Parathyroid adenoma (tissue), 2 donors: Measurements from ENCODE around the gene DNM2.

ENCODE experiments used
- H2AFZ ChIP-seq: fragments of 300-600 bp; sonication (generic); one replicate; pipeline ENCODE4 v1.7.0; 2017; ENCODE audit warnings: antibody characterized with exemption, mild to moderate bottlenecking
- H3K27ac ChIP-seq: fragments of 300-600 bp; sonication (generic); one replicate; pipeline ENCODE4 v1.7.0; 2017
- H3K27me3 ChIP-seq: fragments of 300-600 bp; sonication (generic); one replicate; pipeline ENCODE4 v1.7.0; 2017; ENCODE audit warnings: low read length; ENCODE audit not compliant: control insufficient read depth, insufficient read depth
- H3K36me3 ChIP-seq: fragments of 300-600 bp; sonication (generic); one replicate; pipeline ENCODE4 v1.7.0; 2017; ENCODE audit warnings: low read length; ENCODE audit not compliant: control insufficient read depth, insufficient read depth
- H3K4me1 ChIP-seq: fragments of 300-600 bp; sonication (generic); one replicate; pipeline ENCODE4 v1.7.0; 2017; ENCODE audit warnings: control low read depth
- H3K4me2 ChIP-seq: fragments of 300-600 bp; sonication (generic); one replicate; pipeline ENCODE4 v1.7.0; 2017; ENCODE audit warnings: low read length
- H3K4me3 ChIP-seq: fragments of 300-600 bp; sonication (generic); one replicate; pipeline ENCODE4 v1.7.0; 2017; ENCODE audit warnings: low read depth, low read length
- H3K79me2 ChIP-seq: fragments of 300-600 bp; sonication (generic); one replicate; pipeline ENCODE4 v1.7.0; 2017; ENCODE audit warnings: control low read depth
- H3K9ac ChIP-seq: fragments of 300-600 bp; sonication (generic); one replicate; pipeline ENCODE4 v1.7.0; 2017; ENCODE audit warnings: mild to moderate bottlenecking
- H3K9me3 ChIP-seq: fragments of 300-600 bp; sonication (generic); one replicate; pipeline ENCODE4 v1.7.0; 2017; ENCODE audit warnings: low read length; ENCODE audit not compliant: control insufficient read depth
- CTCF ChIP-seq: fragments of 300-600 bp; sonication (generic); IDR thresholded peaks from one replicate; pipeline ENCODE4 v1.7.0; 2017; ENCODE audit warnings: antibody characterized with exemption, mild to moderate bottlenecking
- donor health status: primary hyperparathyroidism.

DNM2 gene

GRCh38 chr19:10723591-10723990 lies 5.7 kb downstream of the DNM2 start:
- no peak overlapping the region for H3K4me2 ChIP-seq
- H3K36me3 ChIP-seq: no peaks in the 10 kb centered on the region
- H3K4me1 ChIP-seq: peaks cover 8% of the 10 kb centered on the region
- TF ChIP-seq CTCF: no peak
- H3K79me2 ChIP-seq: peaks cover 92% of the 10 kb centered on the region
- no peak overlapping the region for H3K27ac ChIP-seq
- no peaks in the 10 kb centered on the region for H3K27me3 ChIP-seq
- H3K4me3 ChIP-seq: no peak overlapping the region
- no peak overlapping the region for H3K9ac ChIP-seq
- no peak overlapping the region for H2AFZ ChIP-seq
- no peaks in the 10 kb centered on the region for H3K9me3 ChIP-seq

GRCh38 chr19:10724573-10725071 lies 6.7 kb downstream of the DNM2 start:
- no peaks in the 10 kb centered on the region for H3K36me3 ChIP-seq
- no peak overlapping the region for H3K9ac ChIP-seq
- H3K27me3 ChIP-seq: no peaks in the 10 kb centered on the region
- peaks cover 89% of the 10 kb centered on the region for H3K79me2 ChIP-seq
- H3K9me3 ChIP-seq: no peaks in the 10 kb centered on the region
- peaks cover 2% of the 10 kb centered on the region for H3K4me1 ChIP-seq
- H3K4me2 ChIP-seq: no peak overlapping the region
- TF ChIP-seq CTCF: no peak
- no peak overlapping the region for H3K27ac ChIP-seq
- no peak overlapping the region for H3K4me3 ChIP-seq
- H2AFZ ChIP-seq: no peak overlapping the region

- H3K27ac ChIP-seq: no peak overlapping the region
- H3K27me3 ChIP-seq: no peaks in the 10 kb centered on the region
- H3K4me3 ChIP-seq: no peak overlapping the region
- no peaks in the 10 kb centered on the region for H3K9me3 ChIP-seq
- H2AFZ ChIP-seq: no peak overlapping the region
- H3K9ac ChIP-seq: no peak overlapping the region
- no peaks in the 10 kb centered on the region for H3K4me1 ChIP-seq
- H3K4me2 ChIP-seq: no peak overlapping the region
- no peak for TF ChIP-seq CTCF
- no peaks in the 10 kb centered on the region for H3K36me3 ChIP-seq
- peaks cover 91% of the 10 kb centered on the region for H3K79me2 ChIP-seq
Observed at GRCh38 chr19:10725415-10725814, 7.5 kb downstream of the DNM2 start.

GRCh38 chr19:10726268-10726667 lies 8.4 kb downstream of the DNM2 start:
- Histone ChIP-seq H3K4me3 (no peak overlapping the region), H3K79me2 (peaks cover 91% of the 10 kb centered on the region), H3K4me2 (no peak overlapping the region), H3K27ac (no peak overlapping the region), H2AFZ (no peak overlapping the region), H3K4me1 (no peaks in the 10 kb centered on the region), H3K9ac (no peak overlapping the region), H3K36me3 (no peaks in the 10 kb centered on the region), H3K27me3 (no peaks in the 10 kb centered on the region), H3K9me3 (no peaks in the 10 kb centered on the region)
- TF ChIP-seq CTCF: no peak

- no peaks in the 10 kb centered on the region for H3K4me1 ChIP-seq
- peaks cover 86% of the 10 kb centered on the region for H3K79me2 ChIP-seq
- H3K9me3 ChIP-seq: no peaks in the 10 kb centered on the region
- H3K36me3 ChIP-seq: no peaks in the 10 kb centered on the region
- no peak for TF ChIP-seq CTCF
- H3K27ac ChIP-seq: no peak overlapping the region
- H3K4me2 ChIP-seq: no peak overlapping the region
- H3K9ac ChIP-seq: no peak overlapping the region
- no peak overlapping the region for H2AFZ ChIP-seq
- no peak overlapping the region for H3K4me3 ChIP-seq
- no peaks in the 10 kb centered on the region for H3K27me3 ChIP-seq
Observed at GRCh38 chr19:10727685-10728201, 9.9 kb downstream of the DNM2 start.
